GM12878 (cell line): ENCODE data around the gene CFAP74. TPM values are rescaled to one million over a fixed set of nuclear protein-coding genes. Genes with fewer than 3 reads are reported as not detected.

ENCODE experiments used
- BRCA1 ChIP-seq: IDR thresholded peaks from 2 replicates; pipeline ENCODE4 v1.6.1; 2011; ENCODE audit warnings: low read depth, low read length, improper control_type of control experiment
- CHD1 ChIP-seq: IDR thresholded peaks from 2 replicates; pipeline ENCODE4 v1.6.1; 2012; ENCODE audit warnings: low read depth, low read length, improper control_type of control experiment
- FOS ChIP-seq: IDR thresholded peaks from 3 replicates; pipeline ENCODE4 v1.6.1; 2011; ENCODE audit warnings: borderline replicate concordance; ENCODE audit not compliant: insufficient read length; ENCODE audit errors: extremely low read depth
- FOXK2 ChIP-seq: fragments of 450-650 bp; IDR thresholded peaks from 2 replicates; pipeline ENCODE4 v1.6.1; 2017; ENCODE audit warnings: mild to moderate bottlenecking, moderate library complexity
- IKZF1 ChIP-seq: fragments of 450-650 bp; conservative IDR thresholded peaks from 2 replicates; pipeline ENCODE4 v1.6.1; 2017; ENCODE audit warnings: antibody characterized with exemption, mild to moderate bottlenecking
- ZBED1 ChIP-seq: IDR thresholded peaks from 2 replicates; pipeline ENCODE4 v1.6.1; 2016; ENCODE audit warnings: borderline replicate concordance
- ZBTB33 ChIP-seq: fragments of 450-650 bp; IDR thresholded peaks from 2 replicates; pipeline ENCODE4 v1.6.1; 2017; ENCODE audit warnings: mild to moderate bottlenecking
- ZNF592 ChIP-seq: fragments of 450-650 bp; IDR thresholded peaks from 2 replicates; pipeline ENCODE4 v1.6.1; 2017; ENCODE audit warnings: mild to moderate bottlenecking, moderate library complexity
- polyA plus RNA-seq, 11 experiments: library from polyadenylated mRNA; depleted of rRNA in 4 of 11; unstranded in 6 of 11; stranded (reverse) in 5 of 11; fragments of >200 nt; fragmentation: Nextera tagmentation in 4 of 11; fragmentation: Illumina TruSeq in 1 of 11; extraction: Ambion mirVana in 4 of 11; extraction: Trizol in 1 of 11; gene quantifications; 1 replicate in 1 of 11; 2 replicates in 10 of 11; pipeline versions ENCODE4 v1.2.1 to v1.2.3, GENCODE V29; 2011 to 2016; ENCODE audit warnings: inconsistent platforms in 2 of 11, missing spikeins in 2 of 11, low read depth in 1 of 11
- total RNA-seq, 4 experiments: library from RNA; depleted of rRNA in 3 of 4; stranded (reverse); fragments of >200 nt in 3 of 4; fragmentation: Illumina TruSeq in 1 of 4; extraction: Trizol in 1 of 4; gene quantifications; 2 replicates each; pipeline versions ENCODE4 v1.2.1 to v1.2.3, GENCODE V29; 2013 to 2021

CFAP74 gene
- total and polyA plus RNA-seq, 10 of the 15 experiments (the other 5 are each of a cell fraction or from before 2014, with no cell fraction given): 0.01 TPM; not detected in 9

GRCh38 chr1:2041305-2041704, 37.7 kb upstream of the CFAP74 start (continued):
- no peak for TF ChIP-seq ZBTB33
- TF ChIP-seq BRCA1: no peak
- no peak for TF ChIP-seq ZBED1
- no peak for TF ChIP-seq FOXK2
- no peak for TF ChIP-seq IKZF1
- TF ChIP-seq FOS: no peak
- TF ChIP-seq ZNF592: no peak
- no peak for TF ChIP-seq CHD1
